ENCODE data around the gene SGCE. TPM values are rescaled to one million over a fixed set of nuclear protein-coding genes. Genes with fewer than 3 reads are reported as not detected.

Gene SGCE
- total and polyA plus RNA-seq, 2 experiments from 2014 or later: 46.1 to 54.8 TPM

DNA sequence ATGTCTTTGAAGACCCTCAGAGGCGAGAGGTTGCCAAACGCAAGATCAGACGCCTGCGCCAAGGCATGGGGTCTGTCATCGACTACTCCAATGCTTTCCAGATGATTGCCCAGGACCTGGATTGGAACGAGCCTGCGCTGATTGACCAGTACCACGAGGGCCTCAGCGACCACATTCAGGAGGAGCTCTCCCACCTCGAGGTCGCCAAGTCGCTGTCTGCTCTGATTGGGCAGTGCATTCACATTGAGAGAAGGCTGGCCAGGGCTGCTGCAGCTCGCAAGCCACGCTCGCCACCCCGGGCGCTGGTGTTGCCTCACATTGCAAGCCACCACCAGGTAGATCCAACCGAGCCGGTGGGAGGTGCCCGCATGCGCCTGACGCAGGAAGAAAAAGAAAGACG lies 8.1 kb upstream of the SGCE start:
- Histone ChIP-seq H3F3A (replicated peaks; ENCODE audit: low read depth) (no peaks in the 10 kb centered on the region), H3K9me2 (ENCODE audit: insufficient read depth) (peaks cover 10% of the 10 kb centered on the region), H3K4me2 (no peak overlapping the region), H3K27me3 (ENCODE audit: insufficient read depth) (no peaks in the 10 kb centered on the region), H3K4me1 (ENCODE audit: insufficient read depth) (no peaks in the 10 kb centered on the region; the same call in 1 of the 2 replicates), H3K4me3 (no peak overlapping the region), H4K20me1 (replicated peaks; ENCODE audit: insufficient read depth) (0 out of 2 replicates have a peak, but pooled peaks cover 5% of the 10 kb centered on the region), H3K36me3 (ENCODE audit: insufficient read depth) (no peaks in the 10 kb centered on the region), H2AFZ (no peak overlapping the region), H3K27ac (ENCODE audit: low read depth) (no peak overlapping the region), H3K79me2 (replicated peaks; ENCODE audit: insufficient read depth) (peaks cover 39% of the 10 kb centered on the region)
- Mint-ChIP-seq H3K27ac (no peak overlapping the region), H3K36me3 (ENCODE audit: low read depth) (peaks cover 33% of the 10 kb centered on the region), H3K4me1 (peaks cover 14% of the 10 kb centered on the region), H3K27me3 (ENCODE audit: insufficient read depth, low read depth, poor library complexity) (no peaks in the 10 kb centered on the region), H3K4me3 (no peak overlapping the region), H3K9me3 (peaks cover 14% of the 10 kb centered on the region)
- DNase-seq (ENCODE audit: low spot score) (no peak), ATAC-seq (no peak)
- TF ChIP-seq, protein P1, sequence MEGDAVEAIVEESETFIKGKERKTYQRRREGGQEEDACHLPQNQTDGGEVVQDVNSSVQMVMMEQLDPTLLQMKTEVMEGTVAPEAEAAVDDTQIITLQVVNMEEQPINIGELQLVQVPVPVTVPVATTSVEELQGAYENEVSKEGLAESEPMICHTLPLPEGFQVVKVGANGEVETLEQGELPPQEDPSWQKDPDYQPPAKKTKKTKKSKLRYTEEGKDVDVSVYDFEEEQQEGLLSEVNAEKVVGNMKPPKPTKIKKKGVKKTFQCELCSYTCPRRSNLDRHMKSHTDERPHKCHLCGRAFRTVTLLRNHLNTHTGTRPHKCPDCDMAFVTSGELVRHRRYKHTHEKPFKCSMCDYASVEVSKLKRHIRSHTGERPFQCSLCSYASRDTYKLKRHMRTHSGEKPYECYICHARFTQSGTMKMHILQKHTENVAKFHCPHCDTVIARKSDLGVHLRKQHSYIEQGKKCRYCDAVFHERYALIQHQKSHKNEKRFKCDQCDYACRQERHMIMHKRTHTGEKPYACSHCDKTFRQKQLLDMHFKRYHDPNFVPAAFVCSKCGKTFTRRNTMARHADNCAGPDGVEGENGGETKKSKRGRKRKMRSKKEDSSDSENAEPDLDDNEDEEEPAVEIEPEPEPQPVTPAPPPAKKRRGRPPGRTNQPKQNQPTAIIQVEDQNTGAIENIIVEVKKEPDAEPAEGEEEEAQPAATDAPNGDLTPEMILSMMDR (conservative IDR thresholded peaks at IDR 0.05; ENCODE audit: low read depth in 2 of 2): no peak
- no peak for TF ChIP-seq EZH2 (IDR thresholded peaks at IDR 0.05; ENCODE audit: low read depth, unreplicated experiment)
- TF ChIP-seq, protein P2, sequence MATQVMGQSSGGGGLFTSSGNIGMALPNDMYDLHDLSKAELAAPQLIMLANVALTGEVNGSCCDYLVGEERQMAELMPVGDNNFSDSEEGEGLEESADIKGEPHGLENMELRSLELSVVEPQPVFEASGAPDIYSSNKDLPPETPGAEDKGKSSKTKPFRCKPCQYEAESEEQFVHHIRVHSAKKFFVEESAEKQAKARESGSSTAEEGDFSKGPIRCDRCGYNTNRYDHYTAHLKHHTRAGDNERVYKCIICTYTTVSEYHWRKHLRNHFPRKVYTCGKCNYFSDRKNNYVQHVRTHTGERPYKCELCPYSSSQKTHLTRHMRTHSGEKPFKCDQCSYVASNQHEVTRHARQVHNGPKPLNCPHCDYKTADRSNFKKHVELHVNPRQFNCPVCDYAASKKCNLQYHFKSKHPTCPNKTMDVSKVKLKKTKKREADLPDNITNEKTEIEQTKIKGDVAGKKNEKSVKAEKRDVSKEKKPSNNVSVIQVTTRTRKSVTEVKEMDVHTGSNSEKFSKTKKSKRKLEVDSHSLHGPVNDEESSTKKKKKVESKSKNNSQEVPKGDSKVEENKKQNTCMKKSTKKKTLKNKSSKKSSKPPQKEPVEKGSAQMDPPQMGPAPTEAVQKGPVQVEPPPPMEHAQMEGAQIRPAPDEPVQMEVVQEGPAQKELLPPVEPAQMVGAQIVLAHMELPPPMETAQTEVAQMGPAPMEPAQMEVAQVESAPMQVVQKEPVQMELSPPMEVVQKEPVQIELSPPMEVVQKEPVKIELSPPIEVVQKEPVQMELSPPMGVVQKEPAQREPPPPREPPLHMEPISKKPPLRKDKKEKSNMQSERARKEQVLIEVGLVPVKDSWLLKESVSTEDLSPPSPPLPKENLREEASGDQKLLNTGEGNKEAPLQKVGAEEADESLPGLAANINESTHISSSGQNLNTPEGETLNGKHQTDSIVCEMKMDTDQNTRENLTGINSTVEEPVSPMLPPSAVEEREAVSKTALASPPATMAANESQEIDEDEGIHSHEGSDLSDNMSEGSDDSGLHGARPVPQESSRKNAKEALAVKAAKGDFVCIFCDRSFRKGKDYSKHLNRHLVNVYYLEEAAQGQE (IDR thresholded peaks at IDR 0.05; ENCODE audit: unreplicated experiment): no peak
- no peak for TF ChIP-seq STAT1 (IDR thresholded peaks at IDR 0.05; ENCODE audit: unreplicated experiment)
- no peak for TF ChIP-seq NANOG (IDR thresholded peaks at IDR 0.05; ENCODE audit: borderline replicate concordance)
- TF ChIP-seq JUNB (IDR thresholded peaks at IDR 0.05; ENCODE audit: unreplicated experiment): no peak
- TF ChIP-seq ZNF331 (CRISPR knock-in tag; IDR thresholded peaks at IDR 0.05; ENCODE audit: low read depth): no peak
- TF ChIP-seq, protein P3, sequence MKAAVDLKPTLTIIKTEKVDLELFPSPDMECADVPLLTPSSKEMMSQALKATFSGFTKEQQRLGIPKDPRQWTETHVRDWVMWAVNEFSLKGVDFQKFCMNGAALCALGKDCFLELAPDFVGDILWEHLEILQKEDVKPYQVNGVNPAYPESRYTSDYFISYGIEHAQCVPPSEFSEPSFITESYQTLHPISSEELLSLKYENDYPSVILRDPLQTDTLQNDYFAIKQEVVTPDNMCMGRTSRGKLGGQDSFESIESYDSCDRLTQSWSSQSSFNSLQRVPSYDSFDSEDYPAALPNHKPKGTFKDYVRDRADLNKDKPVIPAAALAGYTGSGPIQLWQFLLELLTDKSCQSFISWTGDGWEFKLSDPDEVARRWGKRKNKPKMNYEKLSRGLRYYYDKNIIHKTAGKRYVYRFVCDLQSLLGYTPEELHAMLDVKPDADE (IDR thresholded peaks at IDR 0.05): no peak
- no peak for TF ChIP-seq EZH2phosphoT487 (IDR thresholded peaks at IDR 0.05; ENCODE audit: unreplicated experiment)
- no peak for TF ChIP-seq CREB1 (CRISPR knock-in tag; IDR thresholded peaks at IDR 0.05; ENCODE audit: low read depth)
- TF ChIP-seq POLR2AphosphoS5 (IDR thresholded peaks at IDR 0.05; ENCODE audit: low read depth): no peak
- TF ChIP-seq, protein P4, sequence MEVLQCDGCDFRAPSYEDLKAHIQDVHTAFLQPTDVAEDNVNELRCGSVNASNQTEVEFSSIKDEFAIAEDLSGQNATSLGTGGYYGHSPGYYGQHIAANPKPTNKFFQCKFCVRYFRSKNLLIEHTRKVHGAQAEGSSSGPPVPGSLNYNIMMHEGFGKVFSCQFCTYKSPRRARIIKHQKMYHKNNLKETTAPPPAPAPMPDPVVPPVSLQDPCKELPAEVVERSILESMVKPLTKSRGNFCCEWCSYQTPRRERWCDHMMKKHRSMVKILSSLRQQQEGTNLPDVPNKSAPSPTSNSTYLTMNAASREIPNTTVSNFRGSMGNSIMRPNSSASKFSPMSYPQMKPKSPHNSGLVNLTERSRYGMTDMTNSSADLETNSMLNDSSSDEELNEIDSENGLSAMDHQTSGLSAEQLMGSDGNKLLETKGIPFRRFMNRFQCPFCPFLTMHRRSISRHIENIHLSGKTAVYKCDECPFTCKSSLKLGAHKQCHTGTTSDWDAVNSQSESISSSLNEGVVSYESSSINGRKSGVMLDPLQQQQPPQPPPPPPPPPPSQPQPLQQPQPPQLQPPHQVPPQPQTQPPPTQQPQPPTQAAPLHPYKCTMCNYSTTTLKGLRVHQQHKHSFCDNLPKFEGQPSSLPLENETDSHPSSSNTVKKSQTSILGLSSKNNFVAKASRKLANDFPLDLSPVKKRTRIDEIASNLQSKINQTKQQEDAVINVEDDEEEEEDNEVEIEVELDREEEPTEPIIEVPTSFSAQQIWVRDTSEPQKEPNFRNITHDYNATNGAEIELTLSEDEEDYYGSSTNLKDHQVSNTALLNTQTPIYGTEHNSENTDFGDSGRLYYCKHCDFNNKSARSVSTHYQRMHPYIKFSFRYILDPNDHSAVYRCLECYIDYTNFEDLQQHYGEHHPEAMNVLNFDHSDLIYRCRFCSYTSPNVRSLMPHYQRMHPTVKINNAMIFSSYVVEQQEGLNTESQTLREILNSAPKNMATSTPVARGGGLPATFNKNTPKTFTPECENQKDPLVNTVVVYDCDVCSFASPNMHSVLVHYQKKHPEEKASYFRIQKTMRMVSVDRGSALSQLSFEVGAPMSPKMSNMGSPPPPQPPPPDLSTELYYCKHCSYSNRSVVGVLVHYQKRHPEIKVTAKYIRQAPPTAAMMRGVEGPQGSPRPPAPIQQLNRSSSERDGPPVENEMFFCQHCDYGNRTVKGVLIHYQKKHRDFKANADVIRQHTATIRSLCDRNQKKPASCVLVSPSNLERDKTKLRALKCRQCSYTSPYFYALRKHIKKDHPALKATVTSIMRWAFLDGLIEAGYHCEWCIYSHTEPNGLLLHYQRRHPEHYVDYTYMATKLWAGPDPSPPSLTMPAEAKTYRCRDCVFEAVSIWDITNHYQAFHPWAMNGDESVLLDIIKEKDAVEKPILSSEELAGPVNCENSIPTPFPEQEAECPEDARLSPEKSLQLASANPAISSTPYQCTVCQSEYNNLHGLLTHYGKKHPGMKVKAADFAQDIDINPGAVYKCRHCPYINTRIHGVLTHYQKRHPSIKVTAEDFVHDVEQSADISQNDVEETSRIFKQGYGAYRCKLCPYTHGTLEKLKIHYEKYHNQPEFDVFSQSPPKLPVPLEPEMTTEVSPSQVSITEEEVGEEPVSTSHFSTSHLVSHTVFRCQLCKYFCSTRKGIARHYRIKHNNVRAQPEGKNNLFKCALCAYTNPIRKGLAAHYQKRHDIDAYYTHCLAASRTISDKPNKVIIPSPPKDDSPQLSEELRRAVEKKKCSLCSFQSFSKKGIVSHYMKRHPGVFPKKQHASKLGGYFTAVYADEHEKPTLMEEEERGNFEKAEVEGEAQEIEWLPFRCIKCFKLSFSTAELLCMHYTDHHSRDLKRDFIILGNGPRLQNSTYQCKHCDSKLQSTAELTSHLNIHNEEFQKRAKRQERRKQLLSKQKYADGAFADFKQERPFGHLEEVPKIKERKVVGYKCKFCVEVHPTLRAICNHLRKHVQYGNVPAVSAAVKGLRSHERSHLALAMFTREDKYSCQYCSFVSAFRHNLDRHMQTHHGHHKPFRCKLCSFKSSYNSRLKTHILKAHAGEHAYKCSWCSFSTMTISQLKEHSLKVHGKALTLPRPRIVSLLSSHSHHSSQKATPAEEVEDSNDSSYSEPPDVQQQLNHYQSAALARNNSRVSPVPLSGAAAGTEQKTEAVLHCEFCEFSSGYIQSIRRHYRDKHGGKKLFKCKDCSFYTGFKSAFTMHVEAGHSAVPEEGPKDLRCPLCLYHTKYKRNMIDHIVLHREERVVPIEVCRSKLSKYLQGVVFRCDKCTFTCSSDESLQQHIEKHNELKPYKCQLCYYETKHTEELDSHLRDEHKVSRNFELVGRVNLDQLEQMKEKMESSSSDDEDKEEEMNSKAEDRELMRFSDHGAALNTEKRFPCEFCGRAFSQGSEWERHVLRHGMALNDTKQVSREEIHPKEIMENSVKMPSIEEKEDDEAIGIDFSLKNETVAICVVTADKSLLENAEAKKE (CRISPR knock-in tag; IDR thresholded peaks at IDR 0.05): no peak
- no peak for TF ChIP-seq ZNF114 (CRISPR knock-in tag; IDR thresholded peaks at IDR 0.05)

Data from GM23338 (cell line).